Vagina (tissue), 2 donors: Measurements from ENCODE around the gene CACNB1. TPM values are rescaled to one million over a fixed set of nuclear protein-coding genes. Genes with fewer than 3 reads are reported as not detected.

Experiments used
- DNase-seq, 2 donors: peaks; one replicate each; pipeline ENCODE4 v3.0.0-alpha.2; 2017; ENCODE audit errors: extremely low spot score in 2 of 2
- H3K27ac ChIP-seq: fragments of 200-600 bp; sonication (generic); one replicate; pipeline ENCODE4 v1.5.1; 2019
- H3K27me3 ChIP-seq: fragments of 200-600 bp; sonication (generic); one replicate; pipeline ENCODE4 v1.5.1; 2019
- H3K36me3 ChIP-seq, 2 donors: fragments of 200-600 bp; sonication (generic); one replicate each; pipeline ENCODE4 v1.5.1; 2017 to 2019
- H3K4me1 ChIP-seq: fragments of 200-600 bp; sonication (generic); one replicate; pipeline ENCODE4 v1.5.1; 2019
- H3K4me3 ChIP-seq, 2 donors: fragments of 200-600 bp; sonication (generic); 1 replicate in 1 of 2; 2 replicates in 1 of 2; pipeline ENCODE4 v1.5.1; 2016 to 2019
- H3K9me3 ChIP-seq: fragments of 200-600 bp; sonication (generic); one replicate; pipeline ENCODE4 v1.5.1; 2019
- POLR2A ChIP-seq, 2 donors: fragments of 450-650 bp; IDR thresholded peaks; one replicate each; pipeline ENCODE4 v1.6.1; 2017; ENCODE audit warnings: antibody characterized with exemption in 2 of 2, mild to moderate bottlenecking in 2 of 2, moderate library complexity in 2 of 2
- POLR2AphosphoS5 ChIP-seq, 2 donors: sonication (generic); formaldehyde crosslinking; IDR thresholded peaks; one replicate each; pipeline ENCODE4 v1.9.0; 2017; ENCODE audit warnings: antibody characterized with exemption in 2 of 2, mild to moderate bottlenecking in 2 of 2, low read depth in 1 of 2; ENCODE audit not compliant: insufficient read depth in 1 of 2
- intact Hi-C: fragments of 100-400 bp; cut with DNase I; formaldehyde crosslinking; loops from one replicate; pipeline ENCODE4 v1.15.1; 2023
- total RNA-seq: library from RNA; depleted of rRNA; stranded (reverse); fragments of >200 nt; gene quantifications from one replicate; pipeline ENCODE4 v1.2.3, GENCODE V29; 2016
- TF ChIP-seq, protein P1 (sequence below), 3 experiments: fragments of 450-650 bp in 2 of 3; fragments of 200-600 bp in 1 of 3; sonication (generic) in 1 of 3; IDR thresholded peaks; one replicate each; pipeline ENCODE4 v1.5.1; 2017 to 2019; ENCODE audit warnings: antibody characterized with exemption in 3 of 3, mild to moderate bottlenecking in 2 of 3, moderate library complexity in 2 of 3

Gene CACNB1
- total RNA-seq, 1 donor from 2014 or later: 8.3 TPM

DNA sequence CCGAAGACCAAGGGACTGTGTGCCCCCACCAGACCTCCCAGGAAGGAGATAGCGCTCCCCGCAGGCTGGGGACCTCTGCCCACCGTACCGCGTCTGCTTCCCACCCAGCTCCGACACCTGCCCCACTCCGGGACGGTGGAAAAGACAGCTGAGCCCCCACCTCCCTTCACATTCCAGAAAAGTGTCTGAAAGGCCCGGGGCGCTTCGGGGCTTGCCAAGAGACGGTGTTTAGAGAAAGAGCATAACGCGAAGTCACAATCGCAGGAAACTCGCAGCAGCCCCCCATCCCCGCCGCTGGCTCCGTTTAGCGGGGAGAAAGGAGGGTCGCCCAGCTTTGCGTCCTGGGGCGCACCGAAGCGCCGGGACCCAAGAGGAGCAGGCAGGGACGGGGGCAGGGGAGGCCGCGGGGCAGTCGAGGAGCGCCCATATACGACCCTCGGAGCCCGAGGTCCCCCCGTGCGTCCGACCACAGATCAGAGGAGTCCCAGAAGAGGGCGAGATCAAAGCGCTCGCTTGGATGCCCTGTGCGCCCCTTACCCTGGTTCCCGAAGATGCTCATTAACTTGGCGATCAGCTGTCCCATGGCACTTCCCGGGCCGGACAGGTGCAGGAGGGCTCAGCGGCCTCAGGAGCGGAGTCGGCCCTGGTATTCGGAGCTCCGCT is 32.2 kb downstream of the CACNB1 start:
- H3K36me3 ChIP-seq: no peaks in the 10 kb centered on the region
- H3K9me3 ChIP-seq: no peaks in the 10 kb centered on the region
- peak overlapping the region; percentile 50 for H3K27ac ChIP-seq
- no peaks in the 10 kb centered on the region for H3K27me3 ChIP-seq
- peaks cover 25% of the 10 kb centered on the region for H3K4me1 ChIP-seq
- TF ChIP-seq POLR2A (IDR thresholded peaks at IDR 0.05) (no peak), POLR2AphosphoS5 (IDR thresholded peaks at IDR 0.05; ENCODE audit: insufficient read depth in 1 of 2, low read depth in 1 of 2) (no peak)
- TF ChIP-seq, protein P1, sequence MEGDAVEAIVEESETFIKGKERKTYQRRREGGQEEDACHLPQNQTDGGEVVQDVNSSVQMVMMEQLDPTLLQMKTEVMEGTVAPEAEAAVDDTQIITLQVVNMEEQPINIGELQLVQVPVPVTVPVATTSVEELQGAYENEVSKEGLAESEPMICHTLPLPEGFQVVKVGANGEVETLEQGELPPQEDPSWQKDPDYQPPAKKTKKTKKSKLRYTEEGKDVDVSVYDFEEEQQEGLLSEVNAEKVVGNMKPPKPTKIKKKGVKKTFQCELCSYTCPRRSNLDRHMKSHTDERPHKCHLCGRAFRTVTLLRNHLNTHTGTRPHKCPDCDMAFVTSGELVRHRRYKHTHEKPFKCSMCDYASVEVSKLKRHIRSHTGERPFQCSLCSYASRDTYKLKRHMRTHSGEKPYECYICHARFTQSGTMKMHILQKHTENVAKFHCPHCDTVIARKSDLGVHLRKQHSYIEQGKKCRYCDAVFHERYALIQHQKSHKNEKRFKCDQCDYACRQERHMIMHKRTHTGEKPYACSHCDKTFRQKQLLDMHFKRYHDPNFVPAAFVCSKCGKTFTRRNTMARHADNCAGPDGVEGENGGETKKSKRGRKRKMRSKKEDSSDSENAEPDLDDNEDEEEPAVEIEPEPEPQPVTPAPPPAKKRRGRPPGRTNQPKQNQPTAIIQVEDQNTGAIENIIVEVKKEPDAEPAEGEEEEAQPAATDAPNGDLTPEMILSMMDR (IDR thresholded peaks at IDR 0.05): no peak
- no peak for DNase-seq
- intact Hi-C loops: loop anchor here (10.0 kb wide), 1 partner anchor 79 kb away; no protein-coding TSS in a partner anchor
- peak overlapping the region; percentile 51 to 59 for H3K4me3 ChIP-seq

DNA sequence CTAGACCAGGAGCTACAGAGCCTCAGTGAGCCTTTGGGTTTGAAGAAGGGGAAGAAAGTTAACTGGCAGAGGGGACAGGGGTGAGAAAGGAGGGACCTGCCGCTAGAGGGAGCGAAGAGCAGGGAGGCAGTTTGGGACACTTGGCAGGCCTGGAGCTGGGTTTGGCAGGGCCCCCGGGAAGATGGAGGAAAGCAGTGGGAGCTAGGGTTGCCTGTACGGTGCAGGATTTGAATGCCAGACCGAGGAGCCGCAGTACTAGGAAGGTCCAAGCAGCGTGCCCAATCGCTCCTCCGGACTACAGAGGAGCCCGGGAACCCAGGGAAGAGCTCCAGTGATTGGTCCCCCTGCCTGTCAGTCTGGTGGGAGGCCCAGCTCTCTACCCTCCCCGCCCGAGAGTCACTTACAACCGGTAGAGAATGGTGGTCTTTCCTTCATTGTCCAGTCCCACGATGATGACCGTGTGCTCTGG is 32.8 kb downstream of the CACNB1 start:
- peak; percentile 28 for TF ChIP-seq POLR2AphosphoS5 (IDR thresholded peaks at IDR 0.05; ENCODE audit: insufficient read depth in 1 of 2, low read depth in 1 of 2)
- TF ChIP-seq, protein P1 (IDR thresholded peaks at IDR 0.05): peak; percentile 48 to 78 (median 69)
- TF ChIP-seq POLR2A (IDR thresholded peaks at IDR 0.05): no peak
- Histone ChIP-seq H3K36me3 (no peaks in the 10 kb centered on the region), H3K4me1 (peaks cover 25% of the 10 kb centered on the region), H3K27me3 (no peaks in the 10 kb centered on the region), H3K27ac (peak overlapping the region; percentile 50), H3K9me3 (no peaks in the 10 kb centered on the region), H3K4me3 (peak overlapping the region; percentile 51 to 59)
- no peak for DNase-seq
- intact Hi-C loops: loop anchor here (10.0 kb wide), 1 partner anchor 80 kb away; no protein-coding TSS in a partner anchor

DNA sequence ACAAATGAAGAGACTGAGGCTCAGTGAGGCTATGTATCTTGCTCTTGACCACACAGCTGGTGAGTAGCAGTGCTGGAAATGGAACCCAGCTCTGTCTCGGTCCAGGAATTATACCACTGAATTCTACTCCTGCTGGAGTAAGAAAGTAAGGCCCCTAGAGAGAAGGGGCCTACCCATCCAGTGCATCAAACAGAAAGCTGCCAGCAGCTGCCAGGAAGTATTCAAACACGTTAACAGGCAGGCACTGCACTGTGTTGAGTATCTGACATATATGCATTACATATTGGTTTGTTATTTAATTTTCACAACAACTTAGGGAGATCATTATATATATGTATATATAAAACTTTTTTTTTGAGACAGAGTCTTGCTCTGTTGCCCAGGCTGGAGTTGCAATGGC is 35.5 kb downstream of the CACNB1 start:
- Histone ChIP-seq H3K36me3 (no peaks in the 10 kb centered on the region), H3K27me3 (no peaks in the 10 kb centered on the region), H3K9me3 (no peaks in the 10 kb centered on the region), H3K27ac (no peak overlapping the region), H3K4me1 (peaks cover 22% of the 10 kb centered on the region), H3K4me3 (no peak overlapping the region)
- intact Hi-C loops: loop anchor here (10.0 kb wide), 1 partner anchor 83 kb away; no protein-coding TSS in a partner anchor
- TF ChIP-seq POLR2AphosphoS5 (IDR thresholded peaks at IDR 0.05; ENCODE audit: insufficient read depth in 1 of 2, low read depth in 1 of 2): no peak
- TF ChIP-seq, protein P1 (IDR thresholded peaks at IDR 0.05): no peak
- no peak for TF ChIP-seq POLR2A (IDR thresholded peaks at IDR 0.05)
- no peak for DNase-seq

DNA sequence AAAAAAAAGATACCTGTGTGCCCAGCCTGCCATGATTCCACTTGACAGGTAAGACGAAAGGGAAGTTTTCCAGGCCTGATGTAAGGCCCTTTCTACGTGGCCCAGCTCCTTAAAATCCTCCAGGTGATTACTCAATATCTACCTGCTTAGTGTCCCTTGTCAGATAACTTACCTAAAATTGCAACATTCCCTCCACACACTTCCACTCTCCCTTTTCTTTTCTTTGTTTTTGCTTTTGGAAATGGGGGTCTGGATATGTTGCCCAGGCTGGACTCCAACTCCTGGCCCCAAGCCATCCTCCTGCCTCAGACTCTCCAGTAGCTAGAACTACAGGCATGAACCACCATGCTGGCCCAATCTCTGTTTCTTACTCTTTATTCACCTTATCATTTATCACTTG is 38.8 kb downstream of the CACNB1 start:
- Histone ChIP-seq H3K36me3 (no peaks in the 10 kb centered on the region), H3K4me3 (no peak overlapping the region), H3K4me1 (no peaks in the 10 kb centered on the region), H3K27ac (no peak overlapping the region), H3K27me3 (no peaks in the 10 kb centered on the region), H3K9me3 (no peaks in the 10 kb centered on the region)
- DNase-seq: no peak
- no peak for TF ChIP-seq POLR2AphosphoS5 (IDR thresholded peaks at IDR 0.05; ENCODE audit: insufficient read depth in 1 of 2, low read depth in 1 of 2)
- TF ChIP-seq, protein P1 (IDR thresholded peaks at IDR 0.05): no peak
- no peak for TF ChIP-seq POLR2A (IDR thresholded peaks at IDR 0.05)
- intact Hi-C loops: no loop called here

DNA sequence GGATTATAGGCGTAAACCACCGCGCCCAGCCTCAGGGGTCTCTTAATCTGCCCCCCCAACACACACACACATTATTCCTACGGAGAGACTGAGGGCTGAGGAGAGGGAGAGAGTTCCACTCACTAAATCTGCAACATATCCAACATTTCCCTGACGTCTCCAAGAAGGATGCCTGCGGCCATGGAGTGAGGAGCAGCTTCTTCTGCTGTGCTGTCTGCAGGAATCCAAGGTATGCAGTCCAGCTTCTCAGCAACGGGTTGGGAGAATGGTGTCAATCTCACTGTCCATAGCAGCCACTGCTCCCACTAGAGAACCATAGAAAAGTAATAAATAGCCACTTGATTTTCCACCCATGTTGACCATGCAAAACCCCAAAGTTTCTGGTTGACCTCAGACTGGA is 41.0 kb downstream of the CACNB1 start:
- peaks cover 11% of the 10 kb centered on the region for H3K4me1 ChIP-seq
- DNase-seq: no peak
- H3K9me3 ChIP-seq: no peaks in the 10 kb centered on the region
- no peak for TF ChIP-seq POLR2A (IDR thresholded peaks at IDR 0.05)
- H3K36me3 ChIP-seq: no peaks in the 10 kb centered on the region
- H3K4me3 ChIP-seq: no peak overlapping the region
- H3K27ac ChIP-seq: no peak overlapping the region
- H3K27me3 ChIP-seq: no peaks in the 10 kb centered on the region
- intact Hi-C loops: no loop called here
